NCI-H69 (cell line): ENCODE results near the gene PCBP3.
"Not testable (repeated sequence)": the region's sequence is repeated elsewhere in the genome, so short reads cannot be mapped to it uniquely, and the experiment has no call there.

ENCODE experiments used
- DNase-seq: peaks from one replicate; lab custom pipeline; 2025; lab: John Stamatoyannopoulos, UW

The PCBP3 gene

GRCh38 chr21:45678790-45679189, 35.3 kb downstream of the PCBP3 start:
- DNase-seq: not testable (repeated sequence)

- no peak for DNase-seq
These were observed 36.7 kb downstream of the PCBP3 start for GRCh38 chr21:45680215-45680614.

- peak; percentile 11 for DNase-seq
These were observed 51.6 kb downstream of the PCBP3 start for GRCh38 chr21:45695086-45695485.

- DNase-seq: peak; percentile 15
These were observed 55.1 kb downstream of the PCBP3 start for GRCh38 chr21:45698493-45699184.

- DNase-seq: no peak
These were observed 55.9 kb downstream of the PCBP3 start for GRCh38 chr21:45699251-45699942.

GRCh38 chr21:45699966-45700365, 56.4 kb downstream of the PCBP3 start:
- DNase-seq: no peak

GRCh38 chr21:45700461-45700860, 56.9 kb downstream of the PCBP3 start:
- DNase-seq: no peak

GRCh38 chr21:45704311-45705108, 61.0 kb downstream of the PCBP3 start:
- DNase-seq: no peak

GRCh38 chr21:45706299-45706698, 62.8 kb downstream of the PCBP3 start:
- DNase-seq: no peak

GRCh38 chr21:45709173-45709572, 65.6 kb downstream of the PCBP3 start:
- DNase-seq: no peak

GRCh38 chr21:45709696-45710268, 66.3 kb downstream of the PCBP3 start:
- no peak for DNase-seq

- not testable (repeated sequence) for DNase-seq
These were observed 66.8 kb downstream of the PCBP3 start for GRCh38 chr21:45710306-45710705.

GRCh38 chr21:45713613-45714012, 70.1 kb downstream of the PCBP3 start:
- DNase-seq: no peak

GRCh38 chr21:45715441-45715840, 71.9 kb downstream of the PCBP3 start:
- DNase-seq: no peak

GRCh38 chr21:45718413-45718812, 74.9 kb downstream of the PCBP3 start:
- DNase-seq: no peak

GRCh38 chr21:45719177-45719802, 75.8 kb downstream of the PCBP3 start:
- no peak for DNase-seq

GRCh38 chr21:45720204-45720603, 76.7 kb downstream of the PCBP3 start:
- DNase-seq: not testable (repeated sequence)

- DNase-seq: no peak
These were observed 78.1 kb downstream of the PCBP3 start for GRCh38 chr21:45721671-45722070.

- no peak for DNase-seq
These were observed 79.8 kb downstream of the PCBP3 start for GRCh38 chr21:45723049-45723958.

GRCh38 chr21:45724345-45724961, 80.9 kb downstream of the PCBP3 start:
- no peak for DNase-seq
